Neuronal stem cell (in vitro differentiated cells): Measurements from ENCODE around the gene EFCAB7.

Experiments
- DNase-seq: peaks from one replicate; pipeline ENCODE4 v3.0.0-alpha.2; 2013; ENCODE audit warnings: low spot score
- H2AFZ ChIP-seq: one replicate; pipeline ENCODE4 v1.6.1; 2013; ENCODE audit warnings: mild to moderate bottlenecking, low read length, inconsistent platforms
- H2AK5ac ChIP-seq: 2 replicates; pipeline ENCODE4 v1.6.1; 2013; ENCODE audit warnings: low read depth, mild to moderate bottlenecking, inconsistent platforms, low read length, moderate library complexity, mixed read lengths
- H2BK120ac ChIP-seq: 2 replicates; pipeline ENCODE4 v1.6.1; 2013; ENCODE audit warnings: low read depth, mild to moderate bottlenecking, inconsistent platforms, low read length, moderate library complexity, mixed read lengths
- H2BK12ac ChIP-seq: one replicate; pipeline ENCODE4 v1.6.1; 2013; ENCODE audit warnings: low read length, inconsistent platforms
- H2BK15ac ChIP-seq: 2 replicates; pipeline ENCODE4 v1.6.1; 2013; ENCODE audit warnings: mild to moderate bottlenecking, low read length, inconsistent platforms, mixed read lengths
- H2BK5ac ChIP-seq: one replicate; pipeline ENCODE4 v1.6.1; 2013; ENCODE audit warnings: inconsistent platforms, mild to moderate bottlenecking, low read length, moderate library complexity
- H3K14ac ChIP-seq: one replicate; pipeline ENCODE4 v1.6.1; 2013; ENCODE audit warnings: low read length, inconsistent platforms
- H3K18ac ChIP-seq: 2 replicates; pipeline ENCODE4 v1.6.1; 2013; ENCODE audit warnings: low read length, inconsistent platforms
- H3K23ac ChIP-seq: 2 replicates; pipeline ENCODE4 v1.6.1; 2013; ENCODE audit warnings: low read depth, mild to moderate bottlenecking, mixed read lengths, low read length, inconsistent platforms; ENCODE audit not compliant: poor library complexity
- H3K27ac ChIP-seq: replicated peaks from 3 replicates; pipeline ENCODE4 v1.5.1; 2013; ENCODE audit warnings: low read length, inconsistent platforms
- H3K27me3 ChIP-seq, 3 experiments: 2 replicates each; pipeline ENCODE4 v1.6.1; 2013; ENCODE audit warnings: low read length in 3 of 3, mild to moderate bottlenecking in 2 of 3, inconsistent platforms in 1 of 3, low read depth in 1 of 3, mixed read lengths in 1 of 3, moderate library complexity in 1 of 3; ENCODE audit not compliant: control insufficient read depth in 3 of 3, insufficient read depth in 3 of 3
- H3K36me3 ChIP-seq, 2 donors: replicated peaks in 1 of 2; 2 replicates each; pipeline ENCODE4 v1.6.1; 2013; ENCODE audit warnings: low read length in 2 of 2; ENCODE audit not compliant: control insufficient read depth in 2 of 2, insufficient read depth in 2 of 2
- H3K4ac ChIP-seq: 2 replicates; pipeline ENCODE4 v1.6.1; 2013; ENCODE audit warnings: inconsistent platforms, mild to moderate bottlenecking, low read length, moderate library complexity
- H3K4me1 ChIP-seq, 2 donors: 1 replicate in 1 of 2; 2 replicates in 1 of 2; pipeline ENCODE4 v1.6.1; 2013; ENCODE audit warnings: low read length in 2 of 2, low read depth in 1 of 2; ENCODE audit not compliant: control insufficient read depth in 2 of 2, insufficient read depth in 1 of 2
- H3K4me2 ChIP-seq: one replicate; pipeline ENCODE4 v1.6.1; 2013; ENCODE audit warnings: mild to moderate bottlenecking, low read length, inconsistent platforms; ENCODE audit not compliant: insufficient read depth, poor library complexity, severe bottlenecking
- H3K4me3 ChIP-seq, 2 donors: 2 replicates each; pipeline ENCODE4 v1.5.1; 2013; ENCODE audit warnings: low read length in 2 of 2, mild to moderate bottlenecking in 2 of 2, inconsistent platforms in 1 of 2, moderate library complexity in 1 of 2
- H3K79me1 ChIP-seq: one replicate; pipeline ENCODE4 v1.6.1; 2013; ENCODE audit warnings: low read depth, mild to moderate bottlenecking, inconsistent platforms, low read length, moderate library complexity
- H3K9ac ChIP-seq: one replicate; pipeline ENCODE4 v1.6.1; 2013; ENCODE audit warnings: mild to moderate bottlenecking, low read depth, low read length, inconsistent platforms; ENCODE audit not compliant: poor library complexity
- H3K9me3 ChIP-seq, 2 donors: replicated peaks in 1 of 2; 2 replicates each; pipeline versions ENCODE3 to v1.6.1; 2013; ENCODE audit warnings: low read length in 2 of 2, mild to moderate bottlenecking in 2 of 2, inconsistent platforms in 1 of 2, low read depth in 1 of 2, mixed read lengths in 1 of 2, moderate library complexity in 1 of 2; ENCODE audit not compliant: control insufficient read depth in 2 of 2, insufficient read depth in 1 of 2
- H4K8ac ChIP-seq: one replicate; pipeline ENCODE4 v1.6.1; 2013; ENCODE audit warnings: low read depth, mild to moderate bottlenecking, inconsistent platforms, low read length, moderate library complexity
- H4K91ac ChIP-seq: one replicate; pipeline ENCODE4 v1.6.1; 2013; ENCODE audit warnings: low read length, low read depth, mild to moderate bottlenecking, inconsistent platforms; ENCODE audit not compliant: poor library complexity
- WGBS, 2 donors: extraction: QIAGEN DNeasy Blood & Tissue Kit; methylation state at CpG; one replicate each; pipeline ENCODE4 v1.1.7; 2013; ENCODE audit warnings: missing lambda C conversion rate in 2 of 2, mixed read lengths in 1 of 2; ENCODE audit not compliant: insufficient read length in 2 of 2, insufficient replicate concordance in 1 of 2; ENCODE audit errors: extremely low coverage in 2 of 2; 5-methylcytosine and 5-hydroxymethylcytosine counted together

Gene EFCAB7

GRCh38 chr1:63545780-63546179 lies 22.5 kb downstream of the EFCAB7 start:
- no peak overlapping the region for H2AK5ac ChIP-seq
- DNase-seq, result no peak
- H4K8ac ChIP-seq, result no peak overlapping the region
- no peak overlapping the region for H3K18ac ChIP-seq
- H3K23ac ChIP-seq, result no peak overlapping the region
- H3K4me3 ChIP-seq, result no peak overlapping the region
- H3K14ac ChIP-seq, result no peak overlapping the region
- no peak overlapping the region for H4K91ac ChIP-seq
- no peak overlapping the region for H3K4ac ChIP-seq
- H2BK15ac ChIP-seq, result no peak overlapping the region
- no peak overlapping the region for H2AFZ ChIP-seq
- H3K4me2 ChIP-seq, result no peak overlapping the region
- no peak overlapping the region for H3K27ac ChIP-seq
- peaks cover 0 to 2% of the 10 kb centered on the region in 2 donors for H3K9me3 ChIP-seq
- no peak overlapping the region for H2BK120ac ChIP-seq
- H3K9ac ChIP-seq, result no peak overlapping the region
- no peaks in the 10 kb centered on the region for H3K79me1 ChIP-seq
- no peaks in the 10 kb centered on the region for H3K27me3 ChIP-seq
- no peak overlapping the region for H2BK12ac ChIP-seq
- H3K36me3 ChIP-seq, result no peaks in the 10 kb centered on the region
- no peaks in the 10 kb centered on the region for H3K4me1 ChIP-seq
- H2BK5ac ChIP-seq, result no peak overlapping the region

- no peak overlapping the region for H3K14ac ChIP-seq
- no peak overlapping the region for H2BK15ac ChIP-seq
- no peak overlapping the region for H3K9ac ChIP-seq
- no peak overlapping the region for H2BK5ac ChIP-seq
- no peak overlapping the region for H2AFZ ChIP-seq
- WGBS, 2 donors, result no CpG with 5 or more reads among the region's 2 CpGs
- H3K4me3 ChIP-seq, result no peak overlapping the region
- H4K8ac ChIP-seq, result no peak overlapping the region
- peaks cover 0 to 2% of the 10 kb centered on the region in 2 donors for H3K9me3 ChIP-seq
- no peak overlapping the region for H3K27ac ChIP-seq
- no peak for DNase-seq
- H3K36me3 ChIP-seq, result no peaks in the 10 kb centered on the region
- H2AK5ac ChIP-seq, result no peak overlapping the region
- no peak overlapping the region for H2BK120ac ChIP-seq
- H2BK12ac ChIP-seq, result no peak overlapping the region
- H3K27me3 ChIP-seq, result no peaks in the 10 kb centered on the region
- no peak overlapping the region for H3K18ac ChIP-seq
- H3K4me2 ChIP-seq, result no peak overlapping the region
- no peaks in the 10 kb centered on the region for H3K79me1 ChIP-seq
- no peaks in the 10 kb centered on the region for H3K4me1 ChIP-seq
- no peak overlapping the region for H3K4ac ChIP-seq
- H3K23ac ChIP-seq, result no peak overlapping the region
- H4K91ac ChIP-seq, result no peak overlapping the region
These were observed 24.4 kb downstream of the EFCAB7 start for GRCh38 chr1:63547621-63548294.

- H3K4me3 ChIP-seq, result no peak overlapping the region
- H4K8ac ChIP-seq, result no peak overlapping the region
- H2BK5ac ChIP-seq, result no peak overlapping the region
- H3K4me1 ChIP-seq, result no peaks in the 10 kb centered on the region
- H3K4ac ChIP-seq, result no peak overlapping the region
- WGBS, 2 donors, result no CpG with 5 or more reads among the region's 2 CpGs
- no peak overlapping the region for H2BK12ac ChIP-seq
- H3K9ac ChIP-seq, result no peak overlapping the region
- no peak overlapping the region for H3K4me2 ChIP-seq
- H3K79me1 ChIP-seq, result no peaks in the 10 kb centered on the region
- no peak overlapping the region for H4K91ac ChIP-seq
- H3K14ac ChIP-seq, result no peak overlapping the region
- H2AK5ac ChIP-seq, result no peak overlapping the region
- H3K23ac ChIP-seq, result no peak overlapping the region
- H3K36me3 ChIP-seq, result no peaks in the 10 kb centered on the region
- no peak overlapping the region for H2BK120ac ChIP-seq
- no peak overlapping the region for H2AFZ ChIP-seq
- no peak for DNase-seq
- peaks cover 0 to 2% of the 10 kb centered on the region in 2 donors for H3K9me3 ChIP-seq
- H3K18ac ChIP-seq, result no peak overlapping the region
- no peak overlapping the region for H3K27ac ChIP-seq
- no peak overlapping the region for H2BK15ac ChIP-seq
- no peaks in the 10 kb centered on the region for H3K27me3 ChIP-seq
These were observed 25.0 kb downstream of the EFCAB7 start for GRCh38 chr1:63548303-63548702.

GRCh38 chr1:63548877-63549276 lies 25.6 kb downstream of the EFCAB7 start:
- Histone ChIP-seq H2BK12ac (no peak overlapping the region), H3K9me3 (peaks cover 0 to 2% of the 10 kb centered on the region in 2 donors), H3K27ac (no peak overlapping the region), H3K23ac (no peak overlapping the region), H2AFZ (no peak overlapping the region), H3K9ac (no peak overlapping the region), H3K36me3 (no peaks in the 10 kb centered on the region), H3K27me3 (no peaks in the 10 kb centered on the region), H2AK5ac (no peak overlapping the region), H3K4me3 (no peak overlapping the region), H2BK5ac (no peak overlapping the region), H3K18ac (no peak overlapping the region), H3K14ac (no peak overlapping the region), H2BK15ac (no peak overlapping the region), H2BK120ac (no peak overlapping the region), H4K91ac (no peak overlapping the region), H3K4me2 (no peak overlapping the region), H3K4me1 (no peaks in the 10 kb centered on the region), H3K79me1 (no peaks in the 10 kb centered on the region), H4K8ac (no peak overlapping the region), H3K4ac (no peak overlapping the region)
- no peak for DNase-seq
- no CpG with 5 or more reads among the region's 13 CpGs for WGBS, 2 donors
